HFF-Myc (cell line): ENCODE measurements around the gene PRAC1.

Source experiments
- DNase-seq: peaks from one replicate; pipeline ENCODE4 v3.0.0-alpha.2; 2011; ENCODE audit warnings: low read depth; ENCODE audit errors: extremely low read depth
- H3K4me3 ChIP-seq: replicated peaks from 2 replicates; pipeline ENCODE4 v1.5.1; 2011; ENCODE audit warnings: low read depth, mild to moderate bottlenecking, control low read depth, low read length
- CTCF ChIP-seq: IDR thresholded peaks from 2 replicates; pipeline ENCODE4 v1.5.1; 2012; ENCODE audit warnings: mild to moderate bottlenecking, low read depth, low read length, control low read depth; ENCODE audit errors: missing control alignments

Gene PRAC1

GRCh38 chr17:48730240-48730550 lies 7.9 kb upstream of the PRAC1 start:
- H3K4me3 ChIP-seq, result no peak overlapping the region
- TF ChIP-seq CTCF, result no peak
- DNase-seq, result no peak

- TF ChIP-seq CTCF, result no peak
- no peak overlapping the region for H3K4me3 ChIP-seq
- DNase-seq, result no peak
These were observed 7.3 kb upstream of the PRAC1 start for GRCh38 chr17:48729335-48730239.

DNA sequence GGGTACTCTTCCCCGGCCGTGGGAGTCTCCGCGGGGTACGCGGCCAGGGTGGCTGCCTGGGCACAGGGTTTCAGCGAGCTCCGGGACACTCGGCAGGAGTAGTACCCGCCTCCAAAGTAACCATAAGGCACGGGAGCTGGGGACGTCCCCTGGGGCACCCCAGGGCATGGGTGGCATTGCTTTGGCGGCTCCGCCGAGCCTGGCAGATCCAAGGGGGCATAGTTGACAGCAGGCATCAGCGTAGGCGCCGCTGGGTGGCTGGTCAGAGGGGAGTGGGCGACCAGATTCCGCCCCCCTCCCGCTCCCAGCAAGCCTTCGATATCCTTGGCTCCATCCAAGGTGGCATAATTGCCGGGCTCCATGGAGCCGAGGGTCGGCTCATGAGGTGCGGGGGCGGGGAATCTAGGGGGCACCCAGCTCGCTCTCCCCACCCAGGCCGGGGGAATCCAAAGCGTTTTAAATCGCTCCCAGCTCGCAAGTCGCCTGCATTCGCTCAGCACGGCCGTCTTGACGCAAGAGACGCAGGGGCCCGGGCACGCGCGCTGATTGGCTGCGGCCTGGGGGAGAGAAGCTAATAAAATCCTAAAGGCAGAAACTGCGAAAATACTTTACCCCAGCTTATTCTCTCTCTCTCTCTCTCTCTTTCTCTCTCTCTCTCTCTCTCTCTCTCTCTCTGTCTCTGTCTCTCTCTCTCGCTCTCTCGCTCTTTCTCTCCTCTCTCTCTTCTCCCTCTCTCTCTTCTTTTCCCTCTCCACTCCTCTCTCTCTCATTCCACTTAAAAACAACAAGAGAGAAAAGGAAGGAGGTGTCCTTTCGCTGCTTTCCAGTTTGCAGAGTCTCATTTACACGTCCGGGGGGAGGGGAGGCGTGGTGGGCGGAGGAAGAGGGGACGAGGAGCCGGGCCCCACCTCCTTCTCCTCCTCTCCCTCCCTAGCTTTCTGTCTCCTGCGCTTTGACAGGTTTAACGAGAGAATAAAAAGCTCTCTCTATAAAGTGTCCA lies 6.2 kb upstream of the PRAC1 start, which contains the start of gene HOXB13:
Gene HOXB13, minus strand, starts transcription at position 519 of the 1,000 bp plus-strand sequence. Its CDS starts 157 bp downstream, at position 362.
- no peak for DNase-seq
- peak within 1 kb of the TSS; percentile 19 for H3K4me3 ChIP-seq
- TF ChIP-seq CTCF, result no peak

DNA sequence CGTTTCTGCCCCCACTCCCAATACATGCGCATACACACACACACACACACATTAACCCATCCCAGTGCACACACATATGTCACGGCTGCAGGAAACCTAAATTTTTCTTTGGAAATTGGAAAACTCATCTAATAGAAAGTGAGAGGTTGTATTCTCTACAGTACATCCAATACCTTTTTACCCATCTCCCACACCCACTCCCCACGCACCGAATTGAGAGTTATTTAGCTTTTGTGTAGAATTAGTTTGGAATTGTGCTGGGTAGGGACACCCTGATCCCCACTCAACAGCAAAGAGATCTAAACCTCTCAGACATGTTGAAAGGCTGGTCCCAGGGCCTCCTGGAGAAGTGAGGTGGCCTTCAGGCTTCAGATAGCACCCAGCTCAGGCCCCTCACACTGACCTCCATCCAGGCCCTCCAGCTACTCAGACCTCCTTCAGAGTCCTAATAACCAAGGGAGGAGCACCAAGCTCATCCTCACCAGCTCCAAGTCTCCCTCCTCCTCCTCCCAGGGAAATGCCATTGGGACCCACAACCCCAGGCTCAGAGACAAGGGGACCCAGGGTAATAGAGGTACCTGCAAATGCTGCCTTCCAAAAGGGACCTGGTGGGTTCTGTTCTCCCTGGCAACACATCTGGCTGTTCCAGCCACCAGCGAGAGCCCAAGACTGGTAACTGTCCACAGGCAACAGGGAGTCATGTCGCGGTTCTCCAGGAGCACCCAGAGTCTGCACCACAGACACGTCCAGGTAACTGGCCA lies 5.3 kb upstream of the PRAC1 start:
- H3K4me3 ChIP-seq, result no peak overlapping the region
- no peak for TF ChIP-seq CTCF
- no peak for DNase-seq

DNA sequence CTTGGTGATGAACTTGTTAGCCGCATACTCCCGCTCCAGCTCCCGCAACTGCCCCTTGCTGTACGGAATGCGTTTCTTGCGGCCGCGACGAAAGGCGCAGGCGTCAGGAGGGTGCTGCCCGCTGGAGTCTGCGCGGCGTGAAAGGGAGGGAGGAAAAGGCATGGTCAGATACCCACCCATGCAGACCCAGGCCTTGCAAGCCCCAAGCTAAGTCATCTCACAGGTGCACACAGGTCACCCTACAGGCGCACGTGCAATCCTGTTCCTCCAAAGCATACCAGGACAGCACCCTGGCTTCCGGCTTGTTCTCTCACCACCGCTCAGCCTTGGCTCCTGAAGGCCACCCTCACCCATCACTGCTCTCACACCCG lies 4.6 kb upstream of the PRAC1 start:
- no peak for DNase-seq
- no peak overlapping the region for H3K4me3 ChIP-seq
- TF ChIP-seq CTCF, result no peak
